ENCODE data around the gene PMEPA1. TPM values are rescaled to one million over a fixed set of nuclear protein-coding genes. Genes with fewer than 3 reads are reported as not detected.

The PMEPA1 gene
- total and polyA plus RNA-seq, 2 donors (not counting 1 experiment from before 2014, with no cell fraction given), result 9.9 to 37.4 TPM

DNA sequence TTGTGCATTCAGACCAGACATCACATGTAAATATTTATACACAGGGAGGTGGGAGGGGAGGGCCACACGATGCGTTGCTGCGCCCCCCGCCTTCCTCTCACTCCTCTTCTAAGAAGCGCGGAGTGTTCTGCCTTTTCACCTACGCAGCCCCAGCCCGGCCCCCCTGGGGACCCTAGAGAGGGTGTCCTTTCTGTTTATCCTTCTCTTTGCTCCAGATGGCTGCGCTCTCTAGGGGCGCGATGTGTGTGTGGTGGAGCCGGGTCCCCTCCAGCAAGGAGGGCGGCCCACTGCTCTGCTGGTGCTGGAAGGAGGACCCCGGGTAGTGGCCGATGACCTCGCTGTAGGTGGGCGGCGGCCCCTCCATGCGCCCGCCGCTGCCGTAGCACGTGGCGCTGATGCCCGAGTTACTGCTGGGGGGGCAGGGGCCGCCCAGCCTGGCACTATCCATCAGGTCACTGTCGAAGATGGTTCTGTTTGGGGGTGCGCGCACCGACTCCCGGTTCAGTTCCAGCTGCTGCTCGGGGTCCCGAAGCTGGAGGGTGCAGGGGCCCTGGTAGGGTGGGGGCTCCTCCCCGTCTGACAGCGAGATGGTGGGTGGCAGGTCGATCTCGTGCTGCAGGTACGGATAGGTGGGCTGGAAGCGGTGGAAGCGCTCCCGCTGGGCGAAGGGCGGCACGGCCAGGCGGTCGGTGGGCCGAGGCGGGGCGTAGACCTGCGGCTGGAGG, 57.8 kb downstream of the PMEPA1 start:
- ATAC-seq (ENCODE audit: low read depth) (no peak), DNase-seq (peak; percentile 9)
- no peak overlapping the region for H3K9ac ChIP-seq (ENCODE audit: low read length)
- ChIA-PET POLR2A (no interaction called here), CTCF (interaction anchor here (0.7 to 7.0 kb wide), 5 partner anchors 23 to 55 kb away, joined by 3 to 100 read pairs (median 24); partner anchors contain the start of gene ZBP1)
- peaks cover 50% of the 10 kb centered on the region for H4K20me1 ChIP-seq (ENCODE audit: control insufficient read depth, insufficient read depth, low read length, poor library complexity, severe bottlenecking)
- peaks cover 0 to 57% of the 10 kb centered on the region in 2 experiments for H3K36me3 ChIP-seq (replicated peaks in 1 of 2; ENCODE audit: control extremely low read depth in 1 of 2, control insufficient read depth in 1 of 2, extremely low read depth in 1 of 2, insufficient read depth in 2 of 2, low read length in 1 of 2)
- H3K79me2 ChIP-seq (ENCODE audit: control insufficient read depth, insufficient read depth, low read length), result peaks cover 8% of the 10 kb centered on the region
- H3K4me1 ChIP-seq (ENCODE audit: control insufficient read depth in 2 of 2, insufficient read depth in 2 of 2, low read length in 2 of 2), result peaks cover 4 to 5% of the 10 kb centered on the region in 2 donors
- H3K9me3 ChIP-seq (ENCODE audit: control extremely low read depth in 1 of 3, control insufficient read depth in 2 of 3, insufficient read depth in 1 of 3, low read length in 2 of 3), result no peaks in the 10 kb centered on the region
- no peak overlapping the region for H3K27ac Mint-ChIP-seq
- 97% methylated on average over 40 of the region's 50 CpGs for WGBS (ENCODE audit: insufficient coverage)
- intact Hi-C loops (cut with micrococcal nuclease), result loop anchor here (10.0 kb wide), 1 partner anchor 193 kb away; no protein-coding TSS in a partner anchor
- no peak overlapping the region for H2AFZ ChIP-seq (ENCODE audit: insufficient read depth, low read depth, low read length, poor library complexity, severe bottlenecking)
- H3K27ac ChIP-seq (ENCODE audit: low read length in 2 of 2), result no peak overlapping the region
- H3K4me2 ChIP-seq (replicated peaks; ENCODE audit: low read depth, low read length, poor library complexity, severe bottlenecking), result no peak overlapping the region
- H3K4me1 Mint-ChIP-seq, result peaks cover 17% of the 10 kb centered on the region
- TF ChIP-seq, protein P1, sequence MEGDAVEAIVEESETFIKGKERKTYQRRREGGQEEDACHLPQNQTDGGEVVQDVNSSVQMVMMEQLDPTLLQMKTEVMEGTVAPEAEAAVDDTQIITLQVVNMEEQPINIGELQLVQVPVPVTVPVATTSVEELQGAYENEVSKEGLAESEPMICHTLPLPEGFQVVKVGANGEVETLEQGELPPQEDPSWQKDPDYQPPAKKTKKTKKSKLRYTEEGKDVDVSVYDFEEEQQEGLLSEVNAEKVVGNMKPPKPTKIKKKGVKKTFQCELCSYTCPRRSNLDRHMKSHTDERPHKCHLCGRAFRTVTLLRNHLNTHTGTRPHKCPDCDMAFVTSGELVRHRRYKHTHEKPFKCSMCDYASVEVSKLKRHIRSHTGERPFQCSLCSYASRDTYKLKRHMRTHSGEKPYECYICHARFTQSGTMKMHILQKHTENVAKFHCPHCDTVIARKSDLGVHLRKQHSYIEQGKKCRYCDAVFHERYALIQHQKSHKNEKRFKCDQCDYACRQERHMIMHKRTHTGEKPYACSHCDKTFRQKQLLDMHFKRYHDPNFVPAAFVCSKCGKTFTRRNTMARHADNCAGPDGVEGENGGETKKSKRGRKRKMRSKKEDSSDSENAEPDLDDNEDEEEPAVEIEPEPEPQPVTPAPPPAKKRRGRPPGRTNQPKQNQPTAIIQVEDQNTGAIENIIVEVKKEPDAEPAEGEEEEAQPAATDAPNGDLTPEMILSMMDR (IDR thresholded peaks at IDR 0.05), result no peak
- TF ChIP-seq EZH2 (IDR thresholded peaks at IDR 0.05; ENCODE audit: borderline replicate concordance, insufficient read depth, low read depth, low read length, poor library complexity, severe bottlenecking), result no peak
- H3K4me3 Mint-ChIP-seq, result no peak overlapping the region
- no peaks in the 10 kb centered on the region for H3K9me3 Mint-ChIP-seq (ENCODE audit: insufficient read depth)
- no peak overlapping the region for H3K4me3 ChIP-seq (ENCODE audit: control extremely low read depth in 1 of 5, extremely low read depth in 1 of 5, insufficient read depth in 1 of 5, low read depth in 2 of 5, low read length in 4 of 5)
- no peaks in the 10 kb centered on the region for H3K27me3 Mint-ChIP-seq
- no peaks in the 10 kb centered on the region for H3K27me3 ChIP-seq (replicated peaks in 1 of 4; ENCODE audit: control extremely low read depth in 1 of 4, control insufficient read depth in 3 of 4, insufficient read depth in 4 of 4, low read length in 3 of 4)
